ENCODE data around the gene PLXNA4.
A peak's percentile ranks its signal among the peaks of the same experiment; 100 is the strongest.

PLXNA4 gene

GRCh38 chr7:132575982-132576720 lies at the start of gene PLXNA4:
Gene PLXNA4, minus strand, starts transcription at chr7:132576470. Its CDS starts 67,777 bp downstream, at chr7:132508693.
- Histone ChIP-seq H3K27ac (ENCODE audit: extremely low read depth, low read depth, low read length) (peak within 1 kb of the TSS; percentile 34; the same call in 1 of the 2 replicates), H3K4me1 (ENCODE audit: control insufficient read depth, insufficient read depth, low read length) (peaks cover 3% of the 10 kb centered on the region; the same call in 1 of the 2 replicates), H3K9me3 (ENCODE audit: control insufficient read depth, insufficient read depth, low read depth, low read length) (no peaks in the 10 kb centered on the region), H3K4me3 (ENCODE audit: low read depth, low read length) (peak within 1 kb of the TSS; percentile 47), H3K36me3 (ENCODE audit: control insufficient read depth in 2 of 2, insufficient read depth in 1 of 2, low read length in 2 of 2) (no peaks in the 10 kb centered on the region)
- POLR2A ChIA-PET, result interaction anchor here (0.5 kb wide), 1 partner anchor 324 kb away, joined by 5 read pairs; no protein-coding TSS in a partner anchor
- CTCF ChIA-PET, result interaction anchor here (0.6 kb wide), 1 partner anchor 301 kb away, joined by 3 read pairs; no protein-coding TSS in a partner anchor
- TF ChIP-seq ZNF639 (tag by site-specific recombination; IDR thresholded peaks at IDR 0.05) (no peak), KLF1 (tag by site-specific recombination; IDR thresholded peaks at IDR 0.05) (0 out of 2 replicates have a peak, but pooled peaks have one; percentile 11), KLF16 (tag by site-specific recombination; IDR thresholded peaks at IDR 0.05) (no peak), GLIS1 (tag by site-specific recombination; IDR thresholded peaks at IDR 0.05) (0 out of 2 replicates have a peak, but pooled peaks have one; percentile 11), ZSCAN4 (tag by site-specific recombination; IDR thresholded peaks at IDR 0.05) (peak; percentile 58), ZNF398 (tag by site-specific recombination; IDR thresholded peaks at IDR 0.05) (peak; percentile 20; the same call in 1 of the 2 replicates), ZFHX2 (tag by site-specific recombination; conservative IDR thresholded peaks at IDR 0.05) (peak; percentile 47), AEBP2 (tag by site-specific recombination; IDR thresholded peaks at IDR 0.05; ENCODE audit: borderline replicate concordance) (no peak), ZNF24 (tag by site-specific recombination; IDR thresholded peaks at IDR 0.05) (no peak), ZNF266 (tag by site-specific recombination; IDR thresholded peaks at IDR 0.05; ENCODE audit: low read depth) (no peak), TCF7L2 (IDR thresholded peaks at IDR 0.05; ENCODE audit: borderline replicate concordance, low read depth, low read length) (no peak), ZNF777 (tag by site-specific recombination; IDR thresholded peaks at IDR 0.05; ENCODE audit: borderline replicate concordance) (peak; percentile 73; the same call in 1 of the 2 replicates), ZBTB8A (tag by site-specific recombination; IDR thresholded peaks at IDR 0.05) (peak; percentile 66), PATZ1 (tag by site-specific recombination; IDR thresholded peaks at IDR 0.05) (peak; percentile 18; the same call in 1 of the 2 replicates), ZBTB11 (tag by site-specific recombination; conservative IDR thresholded peaks at IDR 0.05; ENCODE audit: low read depth) (no peak), ZEB2 (tag by site-specific recombination; IDR thresholded peaks at IDR 0.05) (peak; percentile 80), ZBTB26 (tag by site-specific recombination; optimal IDR thresholded peaks at IDR 0.05) (peak; percentile 92), ZNF335 (tag by site-specific recombination; conservative IDR thresholded peaks at IDR 0.05) (peak; percentile 94), ZNF112 (tag by site-specific recombination; IDR thresholded peaks at IDR 0.05) (no peak), ZNF704 (tag by site-specific recombination; IDR thresholded peaks at IDR 0.05) (no peak), GLIS2 (tag by site-specific recombination; IDR thresholded peaks at IDR 0.05) (peak; percentile 34; the same call in 1 of the 2 replicates)

Data from HEK293 (cell line).